HG03064 (cell line): ENCODE data around the gene FSCN2.

Experiments
- ATAC-seq: cut with Tn5 transposase; IDR thresholded peaks from one replicate; pipeline ENCODE4 v1.9.1; 2021; ENCODE audit warnings: low read depth; ENCODE audit not compliant: unreplicated experiment

FSCN2 gene

DNA sequence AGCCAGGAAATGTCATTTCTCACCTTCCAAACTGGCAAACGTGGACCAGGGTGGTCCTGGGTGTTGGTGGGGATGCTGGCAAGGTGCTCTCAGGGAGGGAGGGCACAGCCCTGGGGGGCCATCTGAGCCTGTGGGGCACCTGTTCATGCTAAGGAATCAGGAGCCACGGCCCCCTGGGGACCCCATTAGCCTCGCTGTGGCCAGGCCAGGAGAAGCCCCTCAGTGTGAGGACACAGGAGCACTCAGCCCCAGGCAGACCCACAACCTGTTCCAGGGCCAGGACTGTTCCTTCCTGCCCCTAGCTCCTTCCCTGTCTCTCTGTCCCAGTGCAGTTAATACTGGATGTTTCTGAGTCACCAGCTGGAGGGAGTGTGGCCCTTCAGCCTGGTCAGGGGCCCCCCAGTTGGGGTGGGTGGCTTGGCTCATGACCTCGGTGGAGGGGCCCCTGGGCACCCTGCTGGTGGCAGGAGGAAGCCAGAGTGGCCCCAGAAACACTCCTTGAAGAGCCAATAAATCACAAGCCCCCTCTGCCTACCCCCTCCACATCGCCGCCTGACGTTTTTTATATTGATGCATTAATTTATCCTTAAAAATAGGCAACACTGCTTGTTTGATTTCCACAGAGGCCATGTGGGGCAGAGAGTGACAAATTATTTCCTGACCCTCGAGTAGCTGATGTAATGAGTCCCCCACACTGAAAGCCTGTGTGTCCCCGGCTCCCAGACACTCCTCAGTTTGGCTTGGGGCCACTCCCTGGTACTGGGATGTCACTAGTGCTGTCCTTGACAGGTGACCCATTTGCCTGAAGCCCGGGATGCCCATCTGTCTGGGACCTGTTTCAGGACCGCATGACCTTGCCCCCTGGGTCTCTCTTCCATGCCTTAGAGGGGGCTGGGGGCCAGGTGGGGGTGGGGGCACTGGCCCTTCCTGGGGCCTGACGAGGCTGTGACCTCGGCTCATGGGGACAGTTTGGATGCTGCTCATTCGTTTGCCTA lies 37.9 kb upstream of the FSCN2 start:
- no peak for ATAC-seq

DNA sequence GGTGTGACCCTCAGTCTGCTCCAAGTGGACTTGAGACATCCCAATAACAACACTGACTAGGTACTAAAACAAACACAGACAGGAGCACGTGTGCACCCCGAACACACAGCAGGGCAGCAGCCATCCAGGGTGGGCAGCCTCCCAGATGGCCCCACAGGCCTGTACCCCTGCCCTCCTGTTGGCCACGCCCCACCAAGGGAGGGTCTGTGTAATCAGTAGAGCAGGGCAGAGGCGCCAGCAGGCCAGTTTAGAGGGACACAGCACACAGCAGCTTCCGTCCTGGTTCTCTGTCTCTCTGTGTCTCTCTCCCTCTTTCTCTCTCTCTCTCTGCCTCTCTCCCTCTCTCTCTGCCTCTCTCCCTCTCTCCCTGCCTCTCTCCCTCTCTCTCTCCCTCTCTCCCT lies 37.0 kb upstream of the FSCN2 start:
- ATAC-seq, result no peak

DNA sequence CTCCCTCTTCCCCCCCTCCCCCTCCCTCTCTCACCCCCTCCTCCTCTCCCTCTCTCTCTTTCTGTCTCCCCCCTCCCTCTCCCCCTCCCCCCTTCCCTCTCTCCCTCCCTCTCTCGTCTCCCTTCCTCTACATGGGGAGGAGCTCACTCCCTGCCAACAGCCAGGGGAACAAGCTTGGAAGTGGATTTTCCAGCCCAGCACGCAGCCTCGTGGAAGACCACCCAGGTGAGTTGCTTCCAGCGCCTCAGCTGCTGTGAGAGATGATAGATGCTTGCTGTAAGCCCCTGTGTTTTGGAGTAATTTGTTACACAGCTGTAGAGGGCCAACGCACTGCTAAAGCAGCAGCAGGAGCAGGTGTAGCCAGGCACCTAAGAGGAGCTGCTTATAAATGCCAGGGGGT lies 36.4 kb upstream of the FSCN2 start:
- ATAC-seq, result no peak

DNA sequence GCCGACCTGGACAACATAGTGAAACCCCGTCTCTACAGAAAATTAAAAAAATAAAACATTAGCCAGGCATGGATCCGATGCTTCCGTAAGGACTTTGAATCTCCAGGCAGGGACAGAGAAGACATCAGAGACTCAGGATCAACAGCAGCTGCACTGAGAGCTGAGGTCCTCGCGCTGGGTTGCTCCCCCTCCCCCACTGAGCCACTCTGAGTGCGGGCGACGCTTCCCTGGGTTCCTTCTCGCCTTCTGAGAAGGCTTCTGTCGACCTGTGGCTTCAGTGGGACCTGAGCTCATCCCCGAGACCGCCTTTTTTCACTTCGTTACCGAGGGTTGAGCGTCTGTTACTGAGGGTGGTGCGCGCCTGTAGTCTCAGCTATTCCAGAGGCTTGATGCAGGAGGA lies 36.0 kb upstream of the FSCN2 start:
- ATAC-seq, result no peak

DNA sequence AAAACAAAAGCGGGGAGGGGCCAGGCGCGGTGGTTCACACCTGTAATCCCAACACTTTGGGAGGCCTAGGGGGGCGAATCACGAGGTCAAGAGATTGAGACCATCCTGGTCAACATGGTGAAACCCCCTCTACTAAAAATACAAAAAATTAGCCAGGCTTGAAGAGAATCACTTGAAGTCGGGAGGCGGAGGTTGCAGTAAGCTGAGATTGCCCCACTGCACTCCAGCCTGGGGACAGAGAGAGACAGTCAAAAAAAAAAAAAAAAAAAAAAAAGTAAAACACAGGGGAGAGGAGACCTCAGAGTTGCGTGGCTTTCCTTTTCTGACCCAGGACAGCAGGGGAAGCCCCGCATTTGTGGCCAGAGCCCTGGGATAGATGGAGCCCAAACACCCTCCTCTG lies 35.5 kb upstream of the FSCN2 start:
- no peak for ATAC-seq

DNA sequence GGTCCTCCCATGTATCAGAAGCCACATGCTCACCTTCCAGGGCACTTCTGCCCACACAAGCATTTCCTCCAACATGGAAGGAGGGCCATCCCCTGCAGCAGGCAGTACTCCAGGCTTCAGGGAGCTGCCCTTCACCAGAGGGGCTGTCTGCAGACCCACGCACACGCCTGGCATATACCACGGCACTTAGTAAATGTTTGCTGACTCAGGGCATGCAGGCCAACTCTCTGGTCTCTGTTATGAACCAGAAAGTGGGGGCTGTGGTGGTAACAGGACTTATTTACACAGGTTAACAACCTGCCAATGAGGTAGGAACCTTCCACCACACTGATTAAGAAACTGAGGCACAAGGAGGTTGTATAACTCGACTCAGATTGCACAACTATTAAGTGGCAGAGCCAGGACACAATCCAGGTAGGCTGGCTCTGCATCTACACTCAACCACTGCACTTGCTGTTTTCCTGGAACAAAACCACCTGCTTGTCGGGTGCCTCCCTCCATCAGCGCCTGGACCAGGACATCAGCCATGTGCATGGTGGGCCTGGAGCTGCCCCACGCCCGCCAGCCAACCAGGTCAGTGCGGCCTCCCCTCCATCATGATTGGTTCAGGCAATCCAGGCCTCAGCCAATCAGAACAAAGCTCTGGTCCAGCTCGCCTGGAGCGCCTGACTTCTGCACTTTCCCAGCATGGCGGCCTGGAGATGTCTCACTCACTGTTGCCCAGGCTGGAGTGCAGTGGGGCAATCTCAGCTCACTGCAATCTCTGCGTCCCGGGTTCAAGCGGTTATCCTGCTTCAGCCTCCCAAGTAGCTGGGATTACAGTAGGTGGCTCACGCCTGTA lies 34.8 kb upstream of the FSCN2 start:
- no peak for ATAC-seq

DNA sequence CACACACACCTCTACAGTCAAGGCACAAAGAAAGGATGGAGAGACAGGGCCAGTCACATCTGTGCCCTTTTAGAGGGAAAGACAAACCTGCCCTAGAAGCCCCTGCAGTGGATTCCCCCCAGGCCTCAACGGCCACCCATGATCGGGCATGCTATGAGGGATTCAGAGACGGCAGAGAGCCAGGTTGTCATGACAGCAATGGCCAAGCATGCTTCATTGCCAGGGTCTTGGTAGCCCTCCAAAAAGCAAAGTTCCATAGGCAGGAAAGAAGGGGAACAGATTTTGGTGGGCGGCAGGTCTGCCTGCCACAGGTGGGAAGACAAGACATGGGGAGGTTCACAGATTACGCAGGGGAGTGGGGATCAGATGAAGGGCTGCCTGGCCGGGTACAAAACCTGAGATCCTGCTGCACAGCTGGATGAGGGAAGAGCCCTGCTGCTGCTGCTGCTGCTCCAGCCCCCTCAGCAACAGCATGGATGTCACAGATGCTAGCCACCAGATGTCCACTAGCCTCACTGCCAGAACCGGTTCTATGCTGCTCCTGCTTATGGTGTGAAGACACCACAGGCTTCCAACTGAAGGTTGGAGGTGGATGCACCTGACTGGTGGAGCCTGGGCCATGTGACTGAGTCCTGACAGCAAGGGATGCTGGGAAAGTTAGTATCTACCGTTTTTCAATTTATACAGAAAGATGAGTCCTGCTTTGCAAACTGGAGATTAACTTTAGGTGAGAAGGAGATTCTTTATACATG lies 33.4 kb upstream of the FSCN2 start:
- no peak for ATAC-seq

DNA sequence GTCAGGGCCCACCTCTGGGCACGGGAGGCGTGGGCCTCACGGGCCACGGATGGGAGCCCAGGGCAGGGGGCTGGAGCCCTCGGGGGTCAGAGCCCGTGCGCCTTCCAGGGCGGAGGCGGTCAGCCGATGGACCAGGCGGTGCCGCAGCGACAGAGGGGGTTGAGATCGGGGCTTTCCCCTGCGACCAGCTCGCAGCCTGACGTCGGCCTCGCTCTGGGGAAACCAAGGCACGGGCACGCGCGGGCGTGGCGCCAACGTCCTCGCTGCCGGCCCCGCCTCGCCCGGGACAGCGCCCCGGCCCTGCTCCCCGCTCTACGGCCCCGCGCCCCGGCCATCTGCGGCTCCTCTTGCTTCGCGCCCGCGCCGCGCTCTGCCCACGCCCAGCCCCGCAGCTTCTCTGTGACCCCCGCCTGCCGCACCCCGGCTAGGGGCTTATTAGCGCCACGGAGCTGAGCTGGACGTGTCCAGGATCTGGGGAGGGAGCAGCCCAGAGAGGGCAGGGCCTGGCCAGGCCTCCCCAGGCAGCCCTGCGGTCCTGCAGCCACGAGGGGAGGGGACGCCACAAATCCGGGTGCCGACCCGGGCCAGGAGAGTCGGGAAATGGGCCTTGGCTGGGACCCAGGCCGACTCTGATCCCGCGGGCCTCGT lies 29.1 kb upstream of the FSCN2 start:
- no peak for ATAC-seq

DNA sequence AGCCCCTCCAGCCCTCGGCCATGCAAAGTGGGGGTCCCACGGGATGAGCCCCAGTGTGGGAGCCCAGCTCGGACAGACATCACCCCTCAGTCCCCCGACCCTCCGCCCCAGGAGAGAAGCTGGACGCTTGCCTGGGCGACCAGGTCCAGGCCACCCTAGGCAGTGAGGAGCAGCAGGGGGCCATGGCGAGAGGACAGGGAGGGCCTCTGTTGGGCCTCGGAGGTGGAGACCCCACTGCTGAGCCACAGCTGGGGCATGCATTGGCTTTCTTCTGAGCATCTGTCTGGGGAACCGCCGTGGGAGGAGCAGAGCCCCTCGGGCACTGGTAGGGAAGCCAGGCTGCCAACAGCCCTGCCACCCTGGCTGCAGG lies 28.6 kb upstream of the FSCN2 start:
- no peak for ATAC-seq

DNA sequence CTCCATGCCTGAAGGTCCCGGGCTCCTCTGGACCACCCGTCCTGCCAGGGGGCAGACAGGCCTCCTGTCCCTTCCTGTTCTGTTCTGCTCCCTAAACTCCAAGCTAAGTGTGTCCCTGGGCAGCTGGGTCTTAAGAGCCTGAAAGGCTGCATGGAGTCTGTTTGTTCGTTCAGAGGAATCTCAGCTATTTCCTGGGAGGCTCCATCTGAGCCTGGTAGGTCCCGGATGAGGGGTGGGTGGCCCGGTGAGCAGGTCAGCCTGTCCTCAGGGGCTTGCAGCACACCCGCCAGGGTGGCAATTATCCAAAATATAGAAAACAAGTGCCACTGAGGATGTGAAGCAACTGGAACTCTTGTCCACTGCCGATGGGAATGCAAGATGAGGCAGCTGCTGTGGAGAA lies 28.1 kb upstream of the FSCN2 start:
- ATAC-seq, result no peak

DNA sequence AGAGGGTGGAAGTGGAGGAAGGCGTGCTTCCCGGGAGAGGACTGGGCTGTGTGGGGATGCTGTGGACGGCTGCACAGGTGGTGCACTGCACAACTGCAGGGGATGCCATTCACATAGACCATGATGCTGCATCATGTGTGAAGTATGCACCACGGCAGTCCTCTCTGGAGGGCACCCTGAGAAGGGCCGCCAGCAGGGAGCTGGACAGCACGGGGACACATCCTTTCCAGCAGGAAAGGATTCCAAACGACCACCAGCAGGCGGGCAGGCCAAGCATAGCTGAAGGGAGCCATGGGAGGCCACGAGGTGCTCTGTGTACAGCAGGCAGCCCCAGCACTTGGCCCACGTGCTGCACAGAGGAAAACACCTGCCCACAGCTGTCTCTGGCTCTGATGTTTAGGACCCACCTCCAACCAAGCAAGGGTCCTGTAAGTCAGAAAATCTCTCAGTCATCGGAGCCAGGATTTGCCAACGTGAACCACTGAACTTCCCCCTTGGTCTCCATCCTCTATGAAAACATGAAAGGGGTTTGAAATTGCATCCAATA lies 25.6 kb upstream of the FSCN2 start:
- no peak for ATAC-seq

DNA sequence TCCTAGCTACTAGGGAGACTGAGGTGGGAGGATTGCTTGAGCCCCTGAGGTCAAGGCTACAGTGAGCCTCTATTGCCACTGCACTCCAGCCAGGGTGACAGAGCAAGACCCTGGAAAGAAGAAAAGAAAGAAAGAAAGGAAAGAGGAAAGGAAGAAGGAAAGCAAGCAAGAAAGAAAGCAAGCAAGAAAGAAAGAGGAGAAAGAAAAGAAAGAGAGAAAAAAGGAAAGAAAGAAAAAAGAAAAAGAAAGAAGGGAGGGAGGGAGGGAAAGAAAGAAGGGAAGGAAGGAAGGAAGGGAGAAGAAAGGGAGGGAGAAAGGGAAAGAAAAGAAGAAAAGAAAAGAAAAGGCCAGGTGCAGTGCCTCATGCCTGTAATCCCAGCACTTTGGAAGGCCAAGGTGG lies 24.6 kb upstream of the FSCN2 start:
- ATAC-seq, result no peak

DNA sequence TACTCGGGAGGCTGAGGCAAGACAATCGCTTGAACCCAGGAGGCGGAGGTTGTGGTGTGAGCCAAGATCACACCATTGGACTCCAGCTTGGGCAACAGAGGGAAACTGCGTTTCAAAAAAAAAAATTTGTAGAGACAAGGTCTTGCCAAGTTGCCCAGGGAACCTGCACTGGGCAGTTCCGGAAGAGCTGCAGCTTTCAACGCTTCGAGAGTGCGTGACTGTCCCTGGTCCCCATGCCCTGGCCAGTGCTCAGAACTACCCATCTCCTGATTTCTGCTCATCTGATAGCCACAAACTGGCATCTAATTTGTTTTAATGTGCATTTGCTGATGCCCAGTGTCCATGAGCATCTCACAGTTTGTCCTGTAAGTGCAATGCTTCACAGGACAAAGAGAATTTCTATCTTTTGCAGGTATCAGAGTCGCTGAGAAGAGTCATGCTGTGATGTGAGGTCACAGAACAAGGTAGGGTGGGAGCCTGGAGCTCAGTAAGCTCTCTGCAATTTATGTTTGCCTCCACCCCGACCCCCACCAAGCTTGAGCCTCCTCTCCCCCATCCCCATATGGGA lies 19.5 kb upstream of the FSCN2 start:
- no peak for ATAC-seq

DNA sequence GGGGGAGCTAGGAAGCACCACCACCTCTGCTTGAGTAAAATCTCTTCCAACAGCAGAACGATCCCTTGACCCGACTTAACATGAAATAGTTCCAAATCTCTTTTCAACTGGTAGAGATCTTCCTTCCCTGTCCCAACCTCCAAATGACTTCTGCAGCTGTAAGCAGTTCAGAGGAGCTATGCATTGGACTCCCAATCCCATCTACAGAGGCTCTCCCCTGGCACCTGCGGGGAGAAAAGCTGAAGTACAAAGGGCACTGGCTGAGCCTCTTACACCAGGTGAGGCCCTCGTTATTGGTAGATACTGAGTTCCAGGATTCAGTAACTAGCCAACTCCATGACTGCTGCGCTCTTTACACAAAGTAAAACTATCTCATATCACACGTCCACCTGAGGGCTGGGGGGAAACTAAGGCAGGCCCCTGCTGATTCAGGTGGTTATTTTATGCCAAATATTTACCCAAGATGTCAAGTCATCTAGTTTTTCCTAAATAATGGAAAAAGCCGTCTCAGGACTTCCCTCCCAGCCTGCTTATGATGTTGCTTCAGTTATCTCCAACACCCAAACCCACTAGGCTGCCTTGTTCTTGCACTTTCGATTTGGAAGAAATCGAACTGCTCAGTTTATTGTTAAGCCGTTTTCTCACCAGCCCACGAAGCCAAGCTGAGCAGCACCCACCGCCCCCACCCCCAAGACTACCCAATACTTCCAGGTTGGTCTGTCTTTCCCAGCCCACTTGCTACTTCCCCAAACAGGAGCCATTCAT lies 18.8 kb upstream of the FSCN2 start:
- ATAC-seq, result no peak

DNA sequence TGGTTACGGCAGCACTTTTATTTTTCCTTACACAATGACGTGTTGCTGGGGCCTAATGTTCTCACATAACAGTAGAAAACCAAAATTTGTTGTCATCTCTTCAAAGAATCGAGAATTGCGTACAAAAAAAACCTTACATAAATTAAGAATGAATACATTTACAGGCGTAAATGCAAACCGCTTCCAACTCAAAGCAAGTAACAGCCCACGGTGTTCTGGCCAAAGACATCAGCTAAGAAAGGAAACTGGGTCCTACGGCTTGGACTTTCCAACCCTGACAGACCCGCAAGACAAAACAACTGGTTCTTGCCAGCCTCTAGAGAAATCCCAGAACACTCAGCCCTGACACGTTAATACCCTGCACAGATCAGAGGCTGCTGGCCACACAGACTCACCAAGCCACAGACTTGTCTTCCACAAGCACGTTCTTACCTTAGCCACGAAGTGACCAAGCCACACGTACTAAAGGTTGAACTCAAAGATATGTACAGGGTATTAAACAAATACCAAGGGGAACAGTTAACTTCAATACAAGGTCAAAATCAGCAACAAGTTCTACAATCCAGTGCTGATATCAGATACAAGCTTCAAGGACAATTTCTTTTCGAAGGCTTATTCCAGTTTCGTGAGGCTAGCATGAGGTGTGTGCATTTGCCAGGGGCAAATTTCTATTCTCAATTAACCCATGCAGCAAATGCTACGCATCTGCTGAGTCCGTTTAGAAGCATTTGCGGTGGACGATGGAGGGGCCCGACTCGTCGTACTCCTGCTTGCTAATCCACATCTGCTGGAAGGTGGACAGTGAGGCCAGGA lies 18.0 kb upstream of the FSCN2 start:
- ATAC-seq, result no peak

DNA sequence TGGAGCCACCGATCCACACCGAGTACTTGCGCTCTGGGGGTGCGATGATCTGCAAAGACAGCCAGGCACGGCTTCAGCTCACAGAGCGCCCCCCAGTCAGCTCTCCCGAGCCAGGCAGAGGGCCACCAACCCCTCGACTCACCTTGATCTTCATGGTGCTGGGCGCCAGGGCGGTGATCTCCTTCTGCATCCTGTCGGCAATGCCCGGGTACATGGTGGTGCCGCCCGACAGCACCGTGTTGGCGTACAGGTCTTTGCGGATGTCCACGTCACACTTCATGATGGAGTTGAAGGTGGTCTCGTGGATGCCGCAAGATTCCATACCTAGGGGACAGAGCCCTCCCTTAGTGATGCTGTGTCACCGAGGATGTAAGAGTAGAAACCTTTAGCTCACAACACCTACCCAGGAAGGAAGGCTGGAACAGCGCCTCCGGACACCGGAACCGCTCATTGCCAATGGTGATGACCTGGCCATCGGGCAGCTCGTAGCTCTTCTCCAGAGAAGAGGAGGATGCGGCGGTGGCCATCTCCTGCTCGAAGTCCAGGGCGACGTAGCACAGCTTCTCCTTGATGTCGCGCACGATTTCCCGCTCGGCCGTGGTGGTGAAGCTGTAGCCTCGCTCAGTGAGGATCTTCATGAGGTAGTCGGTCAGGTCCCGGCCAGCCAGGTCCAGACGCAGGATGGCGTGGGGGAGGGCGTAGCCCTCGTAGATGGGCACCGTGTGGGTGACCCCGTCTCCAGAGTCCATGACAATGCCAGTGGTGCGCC lies 17.2 kb upstream of the FSCN2 start:
- ATAC-seq, result no peak

DNA sequence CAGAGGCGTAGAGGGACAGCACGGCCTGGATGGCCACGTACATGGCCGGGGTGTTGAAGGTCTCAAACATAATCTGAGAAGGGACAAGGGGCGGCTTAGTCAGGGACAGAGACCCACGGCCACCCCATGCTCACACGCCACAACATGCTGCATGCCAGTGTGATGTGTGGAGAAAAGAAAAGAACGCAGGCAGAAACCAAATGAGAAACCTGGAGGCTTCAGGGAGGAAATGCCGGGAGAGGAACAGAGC lies 16.7 kb upstream of the FSCN2 start:
- ATAC-seq, result no peak
